Astrocyte of the cerebellum (primary cell): ENCODE results near the gene INHBC.

ENCODE experiments used
- DNase-seq: peaks from one replicate; pipeline ENCODE4 v3.0.0-alpha.2; 2011; ENCODE audit warnings: low read depth
- H3K4me3 ChIP-seq: 2 replicates; pipeline ENCODE4 v1.5.1; 2011; ENCODE audit warnings: mild to moderate bottlenecking, low read depth, low read length, moderate library complexity
- in situ Hi-C: cut with HindIII; loops from 2 replicates; pipeline ENCODE4 v1.10.0; 2017; ENCODE audit warnings: low sequenced_read_pairs
- TF ChIP-seq, protein P1 (sequence below): IDR thresholded peaks from 2 replicates; pipeline ENCODE4 v1.5.1; 2012; ENCODE audit warnings: low read length, low read depth, moderate library complexity, mild to moderate bottlenecking; ENCODE audit errors: missing control alignments

Gene INHBC

DNA sequence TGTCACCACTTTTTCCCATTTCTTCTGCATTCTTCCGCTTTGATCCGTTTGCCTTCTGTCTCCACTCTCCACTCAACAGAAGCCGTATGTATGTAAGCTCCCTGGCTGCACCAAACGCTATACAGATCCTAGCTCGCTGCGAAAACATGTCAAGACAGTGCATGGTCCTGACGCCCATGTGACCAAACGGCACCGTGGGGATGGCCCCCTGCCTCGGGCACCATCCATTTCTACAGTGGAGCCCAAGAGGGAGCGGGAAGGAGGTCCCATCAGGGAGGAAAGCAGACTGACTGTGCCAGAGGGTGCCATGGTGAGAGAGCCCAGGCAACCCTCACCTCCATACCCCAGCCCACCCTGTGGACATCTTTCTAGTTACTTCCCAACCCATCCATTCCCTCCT lies 33.3 kb downstream of the INHBC start:
- H3K4me3 ChIP-seq, result no peak overlapping the region
- no peak for DNase-seq
- in situ Hi-C loops, result loop anchor here (25.0 kb wide), 1 partner anchor 156 kb away; no protein-coding TSS in a partner anchor
- TF ChIP-seq, protein P1, sequence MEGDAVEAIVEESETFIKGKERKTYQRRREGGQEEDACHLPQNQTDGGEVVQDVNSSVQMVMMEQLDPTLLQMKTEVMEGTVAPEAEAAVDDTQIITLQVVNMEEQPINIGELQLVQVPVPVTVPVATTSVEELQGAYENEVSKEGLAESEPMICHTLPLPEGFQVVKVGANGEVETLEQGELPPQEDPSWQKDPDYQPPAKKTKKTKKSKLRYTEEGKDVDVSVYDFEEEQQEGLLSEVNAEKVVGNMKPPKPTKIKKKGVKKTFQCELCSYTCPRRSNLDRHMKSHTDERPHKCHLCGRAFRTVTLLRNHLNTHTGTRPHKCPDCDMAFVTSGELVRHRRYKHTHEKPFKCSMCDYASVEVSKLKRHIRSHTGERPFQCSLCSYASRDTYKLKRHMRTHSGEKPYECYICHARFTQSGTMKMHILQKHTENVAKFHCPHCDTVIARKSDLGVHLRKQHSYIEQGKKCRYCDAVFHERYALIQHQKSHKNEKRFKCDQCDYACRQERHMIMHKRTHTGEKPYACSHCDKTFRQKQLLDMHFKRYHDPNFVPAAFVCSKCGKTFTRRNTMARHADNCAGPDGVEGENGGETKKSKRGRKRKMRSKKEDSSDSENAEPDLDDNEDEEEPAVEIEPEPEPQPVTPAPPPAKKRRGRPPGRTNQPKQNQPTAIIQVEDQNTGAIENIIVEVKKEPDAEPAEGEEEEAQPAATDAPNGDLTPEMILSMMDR, result no peak

DNA sequence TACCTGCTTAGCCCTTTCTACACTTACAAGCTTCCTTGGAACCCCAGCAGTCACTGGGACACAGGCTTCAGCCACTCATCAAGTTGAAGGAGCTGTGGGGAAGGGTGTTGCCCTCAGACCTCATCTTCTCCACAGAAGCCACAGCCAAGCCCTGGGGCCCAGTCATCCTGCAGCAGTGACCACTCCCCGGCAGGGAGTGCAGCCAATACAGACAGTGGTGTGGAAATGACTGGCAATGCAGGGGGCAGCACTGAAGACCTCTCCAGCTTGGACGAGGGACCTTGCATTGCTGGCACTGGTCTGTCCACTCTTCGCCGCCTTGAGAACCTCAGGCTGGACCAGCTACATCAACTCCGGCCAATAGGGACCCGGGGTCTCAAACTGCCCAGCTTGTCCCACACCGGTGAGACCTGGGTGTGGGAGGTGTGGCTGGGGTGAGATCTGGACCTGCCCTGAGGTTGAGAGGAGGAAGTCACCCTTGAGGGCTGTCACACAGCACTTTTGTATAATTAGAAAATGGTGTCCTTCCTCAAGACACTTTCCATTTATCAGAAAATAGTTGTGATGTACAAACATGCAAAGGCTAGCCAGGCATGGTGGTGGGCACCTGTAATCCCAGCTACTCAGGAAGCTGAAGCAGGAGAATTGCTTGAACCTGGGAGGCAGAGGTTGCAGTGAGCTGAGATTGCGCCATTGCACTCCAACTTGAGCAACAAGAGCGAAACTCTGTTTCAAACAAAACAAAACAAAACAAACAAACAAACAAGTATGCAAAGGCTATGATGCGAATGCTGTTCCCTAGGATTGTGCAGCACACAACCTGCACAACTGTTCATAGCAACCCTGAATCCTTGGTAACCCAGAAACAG lies 34.9 kb downstream of the INHBC start:
- no peak overlapping the region for H3K4me3 ChIP-seq
- TF ChIP-seq, protein P1, result no peak
- in situ Hi-C loops, result loop anchor here (25.0 kb wide), 1 partner anchor 157 kb away; no protein-coding TSS in a partner anchor
- no peak for DNase-seq

- DNase-seq, result no peak
- in situ Hi-C loops, result loop anchor here (25.0 kb wide), 1 partner anchor 158 kb away; no protein-coding TSS in a partner anchor
- no peak overlapping the region for H3K4me3 ChIP-seq
- TF ChIP-seq, protein P1, result no peak
These were observed 35.8 kb downstream of the INHBC start for GRCh38 chr12:57470286-57470969.

- H3K4me3 ChIP-seq, result no peak overlapping the region
- in situ Hi-C loops, result loop anchor here (25.0 kb wide), 1 partner anchor 159 kb away; no protein-coding TSS in a partner anchor
- DNase-seq, result no peak
- TF ChIP-seq, protein P1, result no peak
These were observed 36.5 kb downstream of the INHBC start for GRCh38 chr12:57470970-57471656.

DNA sequence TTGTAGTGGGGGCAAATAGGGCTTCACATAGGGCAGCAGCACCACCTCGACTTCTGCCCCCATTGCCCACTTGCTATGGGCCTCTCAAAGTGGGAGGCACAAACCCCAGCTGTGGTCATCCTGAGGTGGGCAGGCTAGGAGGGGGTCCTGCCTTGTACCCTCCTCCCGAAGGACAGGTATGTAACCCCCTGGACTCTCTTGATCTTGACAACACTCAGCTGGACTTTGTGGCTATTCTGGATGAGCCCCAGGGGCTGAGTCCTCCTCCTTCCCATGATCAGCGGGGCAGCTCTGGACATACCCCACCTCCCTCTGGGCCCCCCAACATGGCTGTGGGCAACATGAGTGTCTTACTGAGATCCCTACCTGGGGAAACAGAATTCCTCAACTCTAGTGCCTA lies 37.1 kb downstream of the INHBC start:
- TF ChIP-seq, protein P1, result no peak
- no peak for DNase-seq
- in situ Hi-C loops, result loop anchor here (25.0 kb wide), 1 partner anchor 159 kb away; no protein-coding TSS in a partner anchor
- H3K4me3 ChIP-seq, result no peak overlapping the region

DNA sequence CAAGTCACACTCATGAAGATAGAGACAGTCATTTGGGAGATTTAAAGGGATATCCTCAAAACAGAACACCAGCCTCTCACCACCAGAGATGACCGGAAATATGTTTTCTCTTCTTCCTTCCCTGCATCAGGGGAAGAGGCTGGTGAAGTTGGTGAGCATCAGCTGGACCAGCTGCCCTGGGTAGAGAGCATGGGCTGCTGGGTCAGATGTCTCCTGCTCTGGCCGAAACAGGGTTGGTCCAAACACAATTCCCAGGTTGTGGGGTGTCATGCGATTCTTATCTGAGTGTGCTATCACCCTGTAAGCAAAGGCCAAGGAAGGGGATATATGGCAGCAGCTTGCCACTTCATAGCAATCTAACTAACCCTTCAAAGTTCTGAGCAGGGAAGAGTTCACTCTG lies 37.8 kb downstream of the INHBC start:
- H3K4me3 ChIP-seq, result no peak overlapping the region
- DNase-seq, result no peak
- TF ChIP-seq, protein P1, result no peak
- in situ Hi-C loops, result loop anchor here (25.0 kb wide), 1 partner anchor 160 kb away; no protein-coding TSS in a partner anchor
